ENCODE data around the gene CDAN1.
"Not testable (repeated sequence)": the region's sequence is repeated elsewhere in the genome, so short reads cannot be mapped to it uniquely, and the experiment has no call there.

The CDAN1 gene

GRCh38 chr15:42736793-42737528 lies at the start of gene CDAN1:
Gene CDAN1, minus strand, starts transcription at chr15:42737128. Its CDS starts 26 bp downstream, at chr15:42737102.
- DNase-seq (ENCODE audit: low read depth in 3 of 3) = peak; percentile 82 to 93 (median 90)

GRCh38 chr15:42785569-42785968 lies 48.6 kb upstream of the CDAN1 start:
- no peak for DNase-seq (ENCODE audit: low read depth in 3 of 3)

- no peak for DNase-seq (ENCODE audit: low read depth in 3 of 3)
These were observed 47.8 kb upstream of the CDAN1 start for GRCh38 chr15:42784705-42785104.

- DNase-seq (ENCODE audit: low read depth in 3 of 3) = no peak
These were observed 45.8 kb upstream of the CDAN1 start for GRCh38 chr15:42782716-42783115.

- DNase-seq (ENCODE audit: low read depth in 3 of 3) = no peak
These were observed 38.5 kb upstream of the CDAN1 start for GRCh38 chr15:42775416-42775815.

- DNase-seq (ENCODE audit: low read depth in 3 of 3) = no peak
These were observed 36.0 kb upstream of the CDAN1 start for GRCh38 chr15:42772901-42773300.

GRCh38 chr15:42772144-42772543 lies 35.2 kb upstream of the CDAN1 start:
- DNase-seq (ENCODE audit: low read depth in 3 of 3) = no peak

- DNase-seq (ENCODE audit: low read depth in 3 of 3) = not testable (repeated sequence)
These were observed 29.2 kb upstream of the CDAN1 start for GRCh38 chr15:42766109-42766508.

GRCh38 chr15:42764154-42764731 lies 27.3 kb upstream of the CDAN1 start:
- DNase-seq (ENCODE audit: low read depth in 3 of 3) = not testable (repeated sequence)

GRCh38 chr15:42761813-42762212 lies 24.9 kb upstream of the CDAN1 start:
- not testable (repeated sequence) for DNase-seq (ENCODE audit: low read depth in 3 of 3)

GRCh38 chr15:42760759-42761158 lies 23.8 kb upstream of the CDAN1 start:
- no peak for DNase-seq (ENCODE audit: low read depth in 3 of 3)

GRCh38 chr15:42759093-42759492 lies 22.2 kb upstream of the CDAN1 start:
- no peak for DNase-seq (ENCODE audit: low read depth in 3 of 3)

GRCh38 chr15:42750306-42750705 lies 13.4 kb upstream of the CDAN1 start:
- DNase-seq (ENCODE audit: low read depth in 3 of 3) = no peak

- DNase-seq (ENCODE audit: low read depth in 3 of 3) = no peak
These were observed 12.3 kb upstream of the CDAN1 start for GRCh38 chr15:42749266-42749665.

GRCh38 chr15:42744195-42744594 lies 7.3 kb upstream of the CDAN1 start:
- no peak for DNase-seq (ENCODE audit: low read depth in 3 of 3)

- no peak for DNase-seq (ENCODE audit: low read depth in 3 of 3)
These were observed 5.2 kb upstream of the CDAN1 start for GRCh38 chr15:42742149-42742548.

- no peak for DNase-seq (ENCODE audit: low read depth in 3 of 3)
These were observed 4.8 kb upstream of the CDAN1 start for GRCh38 chr15:42741710-42742109.

GRCh38 chr15:42737529-42738328 lies 801 bp upstream of the CDAN1 start:
- no peak for DNase-seq (ENCODE audit: low read depth in 3 of 3)

GRCh38 chr15:42736178-42736792 lies 643 bp downstream of the CDAN1 start:
- DNase-seq (ENCODE audit: low read depth in 3 of 3) = peak in 1 of 3 experiments; percentile 9

- DNase-seq (ENCODE audit: low read depth in 3 of 3) = no peak
These were observed 1.4 kb downstream of the CDAN1 start for GRCh38 chr15:42735382-42736165.

GRCh38 chr15:42734076-42734672 lies 2.8 kb downstream of the CDAN1 start:
- DNase-seq (ENCODE audit: low read depth in 3 of 3) = no peak
